BJ (cell line): ENCODE measurements around the gene ZDHHC5. TPM values are rescaled to one million over a fixed set of nuclear protein-coding genes. Genes with fewer than 3 reads are reported as not detected.

ENCODE experiments used
- CTCF ChIA-PET: fragments of 350-600 bp; formaldehyde crosslinking; extraction: SDS; loops from one replicate; lab custom pipeline; 2021; ENCODE audit warnings: antibody characterized with exemption, inconsistent platforms; lab: Yijun Ruan, JAX
- POLR2A ChIA-PET: fragments of 300-600 bp; sonication (Branson Sonifier 250); formaldehyde crosslinking; extraction: SDS; loops from one replicate; lab custom pipeline; 2021; ENCODE audit warnings: antibody characterized with exemption; lab: Charles Lee
- DNase-seq: peaks from one replicate; pipeline ENCODE4 v3.0.0-alpha.2; 2011; ENCODE audit warnings: low read depth
- H3K27me3 ChIP-seq: 2 replicates; pipeline ENCODE4 v1.6.0; 2011; ENCODE audit warnings: low read length; ENCODE audit not compliant: control insufficient read depth, insufficient read depth
- H3K36me3 ChIP-seq: 2 replicates; pipeline ENCODE4 v1.5.1; 2011; ENCODE audit warnings: low read length; ENCODE audit not compliant: control insufficient read depth, insufficient read depth
- H3K4me3 ChIP-seq: 2 replicates; pipeline ENCODE4 v1.5.1; 2011; ENCODE audit warnings: low read depth, mild to moderate bottlenecking, control low read depth, low read length
- polyA plus RNA-seq: library from polyadenylated mRNA; depleted of rRNA; stranded (reverse); fragments of >200 nt; gene quantifications from 2 replicates; pipeline ENCODE4 v1.2.3, GENCODE V29; 2011
- TF ChIP-seq, protein P1 (sequence below): IDR thresholded peaks from 2 replicates; pipeline ENCODE4 v1.5.1; 2011; ENCODE audit warnings: low read depth, mild to moderate bottlenecking, control low read depth, inconsistent platforms, low read length, moderate library complexity; ENCODE audit not compliant: insufficient read depth

ZDHHC5 gene
- polyA plus RNA-seq, 1 experiment: 76.7 TPM

- TF ChIP-seq, protein P1, sequence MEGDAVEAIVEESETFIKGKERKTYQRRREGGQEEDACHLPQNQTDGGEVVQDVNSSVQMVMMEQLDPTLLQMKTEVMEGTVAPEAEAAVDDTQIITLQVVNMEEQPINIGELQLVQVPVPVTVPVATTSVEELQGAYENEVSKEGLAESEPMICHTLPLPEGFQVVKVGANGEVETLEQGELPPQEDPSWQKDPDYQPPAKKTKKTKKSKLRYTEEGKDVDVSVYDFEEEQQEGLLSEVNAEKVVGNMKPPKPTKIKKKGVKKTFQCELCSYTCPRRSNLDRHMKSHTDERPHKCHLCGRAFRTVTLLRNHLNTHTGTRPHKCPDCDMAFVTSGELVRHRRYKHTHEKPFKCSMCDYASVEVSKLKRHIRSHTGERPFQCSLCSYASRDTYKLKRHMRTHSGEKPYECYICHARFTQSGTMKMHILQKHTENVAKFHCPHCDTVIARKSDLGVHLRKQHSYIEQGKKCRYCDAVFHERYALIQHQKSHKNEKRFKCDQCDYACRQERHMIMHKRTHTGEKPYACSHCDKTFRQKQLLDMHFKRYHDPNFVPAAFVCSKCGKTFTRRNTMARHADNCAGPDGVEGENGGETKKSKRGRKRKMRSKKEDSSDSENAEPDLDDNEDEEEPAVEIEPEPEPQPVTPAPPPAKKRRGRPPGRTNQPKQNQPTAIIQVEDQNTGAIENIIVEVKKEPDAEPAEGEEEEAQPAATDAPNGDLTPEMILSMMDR: no peak
- ChIA-PET POLR2A (no interaction called here), CTCF (interaction anchor here (0.9 to 1.6 kb wide), 6 partner anchors 10 to 54 kb away, joined by 3 to 4 read pairs (median 4); no protein-coding TSS in a partner anchor)
- DNase-seq: no peak
- Histone ChIP-seq H3K27me3 (no peaks in the 10 kb centered on the region; the same call in 1 of the 2 replicates), H3K36me3 (no peaks in the 10 kb centered on the region), H3K4me3 (no peak overlapping the region)
These were observed 45.7 kb upstream of the ZDHHC5 start for GRCh38 chr11:57622263-57622662.

GRCh38 chr11:57624864-57625263 is 43.0 kb upstream of the ZDHHC5 start:
- no peak for DNase-seq
- Histone ChIP-seq H3K27me3 (no peaks in the 10 kb centered on the region; the same call in 1 of the 2 replicates), H3K36me3 (no peaks in the 10 kb centered on the region), H3K4me3 (no peak overlapping the region)
- POLR2A ChIA-PET: no interaction called here
- TF ChIP-seq, protein P1: no peak
- CTCF ChIA-PET: interaction anchor here (0.7 to 3.1 kb wide), 2 partner anchors 10 to 12 kb away, joined by 3 to 12 read pairs; no protein-coding TSS in a partner anchor

- H3K4me3 ChIP-seq: no peak overlapping the region
- ChIA-PET POLR2A (no interaction called here), CTCF (interaction anchor here (1.0 to 3.2 kb wide), 3 partner anchors 10 to 59 kb away, joined by 3 to 12 read pairs (median 11); partner anchors contain the start of genes SERPING1 and UBE2L6)
- TF ChIP-seq, protein P1: no peak
- no peaks in the 10 kb centered on the region; the same call in 1 of the 2 replicates for H3K27me3 ChIP-seq
- H3K36me3 ChIP-seq: no peaks in the 10 kb centered on the region
- no peak for DNase-seq
These were observed 41.0 kb upstream of the ZDHHC5 start for GRCh38 chr11:57626895-57627294.

DNA sequence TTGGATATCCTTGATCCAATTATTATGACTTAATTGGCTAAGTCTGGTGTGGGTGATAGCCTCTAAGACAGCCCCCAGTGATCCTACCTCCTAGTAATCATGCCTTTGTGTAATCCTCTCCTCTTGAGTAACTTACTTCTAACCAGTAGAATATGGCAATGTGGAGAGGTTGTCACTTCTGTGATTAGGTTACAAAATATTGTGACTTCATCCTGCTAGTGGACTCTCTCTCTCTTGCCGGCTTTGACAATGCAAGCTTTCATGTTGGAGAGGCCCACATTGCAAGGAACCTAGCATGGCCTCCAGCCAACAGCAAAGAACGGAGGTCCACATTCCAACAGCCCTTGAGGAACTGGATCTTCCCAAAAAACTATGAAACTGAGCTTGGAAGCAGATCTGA is 37.7 kb upstream of the ZDHHC5 start:
- TF ChIP-seq, protein P1: no peak
- Histone ChIP-seq H3K27me3 (peaks cover 2% of the 10 kb centered on the region; the same call in 1 of the 2 replicates), H3K4me3 (no peak overlapping the region), H3K36me3 (no peaks in the 10 kb centered on the region)
- DNase-seq: no peak
- CTCF ChIA-PET: interaction anchor here (1.0 to 2.2 kb wide), 2 partner anchors 11 to 12 kb away, joined by 3 to 11 read pairs; no protein-coding TSS in a partner anchor
- POLR2A ChIA-PET: no interaction called here

DNA sequence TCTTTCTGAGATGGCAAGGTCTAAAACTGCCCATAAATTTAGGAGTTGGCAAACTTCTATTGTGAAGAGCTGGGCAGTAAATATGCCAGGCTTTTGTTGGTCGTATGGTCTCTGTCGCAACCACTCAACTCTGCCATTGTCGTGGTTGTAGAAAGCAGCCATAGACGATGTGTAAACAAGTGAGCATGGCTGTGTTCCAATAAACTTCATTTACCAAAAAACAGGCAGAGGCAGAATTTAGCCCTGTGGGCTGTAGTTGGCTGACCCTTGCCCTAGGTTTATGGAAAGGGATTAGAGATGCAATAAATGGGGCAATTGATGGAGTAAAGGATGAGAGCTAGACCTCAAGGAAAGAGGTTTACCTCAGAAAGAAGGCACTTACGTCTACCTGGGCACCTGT is 35.8 kb upstream of the ZDHHC5 start:
- ChIA-PET CTCF (interaction anchor here (0.6 to 2.3 kb wide), 5 partner anchors 9 to 1015 kb away, joined by 3 to 9 read pairs (median 4); partner anchors contain the start of gene UBE2L6), POLR2A (no interaction called here)
- H3K36me3 ChIP-seq: no peaks in the 10 kb centered on the region

More for the DNA sequence above, 35.8 kb upstream of the ZDHHC5 start:
- TF ChIP-seq, protein P1: no peak
- H3K4me3 ChIP-seq: no peak overlapping the region
- DNase-seq: no peak
- H3K27me3 ChIP-seq: peaks cover 2% of the 10 kb centered on the region; the same call in 1 of the 2 replicates
